B cell (primary cell): ENCODE data around the gene SFXN5. TPM values are rescaled to one million over a fixed set of nuclear protein-coding genes. Genes with fewer than 3 reads are reported as not detected.

Experiments
- ATAC-seq: fragments of 200-7000 bp; cut with Tn5 transposase; one replicate; pipeline ENCODE4 v1.10.0; 2021; ENCODE audit warnings: low read depth, mild to moderate bottlenecking, moderate number of reproducible peaks, moderate library complexity
- CTCF ChIA-PET: fragments of 350-600 bp; sonication (Branson Sonifier 250); formaldehyde crosslinking; loops from one replicate; lab custom pipeline; 2021; ENCODE audit warnings: antibody characterized with exemption, inconsistent platforms; lab: Charles Lee
- POLR2A ChIA-PET: fragments of 350-600 bp; sonication (Branson Sonifier 250); formaldehyde crosslinking; loops from one replicate; lab custom pipeline; 2021; ENCODE audit warnings: antibody characterized with exemption; lab: Charles Lee
- DNase-seq: peaks from one replicate; pipeline ENCODE4 v3.0.0; 2013
- H2AFZ ChIP-seq: 2 replicates; pipeline ENCODE4 v1.6.1; 2012; ENCODE audit warnings: mild to moderate bottlenecking, low read depth, low read length; ENCODE audit not compliant: insufficient read depth, poor library complexity, severe bottlenecking
- H3K27ac ChIP-seq, 2 donors: 1 replicate in 1 of 2; 2 replicates in 1 of 2; pipeline ENCODE4 v1.5.1; 2012 to 2013; ENCODE audit warnings: low read length in 2 of 2, mild to moderate bottlenecking in 2 of 2, moderate library complexity in 1 of 2
- H3K27me3 ChIP-seq, 4 experiments: fragments of 200-600 bp in 1 of 4; sonication (generic) in 1 of 4; replicated peaks in 1 of 4; 1 replicate in 2 of 4; 2 replicates in 2 of 4; pipeline versions ENCODE4 v1.6.1 to v1.7.0; 2013 to 2016; ENCODE audit warnings: low read length in 3 of 4, mild to moderate bottlenecking in 2 of 4, mixed read lengths in 1 of 4, moderate library complexity in 1 of 4; ENCODE audit not compliant: insufficient read depth in 4 of 4, control insufficient read depth in 3 of 4; ENCODE audit errors: control extremely low read depth in 1 of 4
- H3K36me3 ChIP-seq, 2 experiments: replicated peaks in 1 of 2; 1 replicate in 1 of 2; 2 replicates in 1 of 2; pipeline versions ENCODE4 v1.6.1 to v1.7.1; 2013; ENCODE audit warnings: low read length in 1 of 2; ENCODE audit not compliant: insufficient read depth in 2 of 2, control insufficient read depth in 1 of 2; ENCODE audit errors: control extremely low read depth in 1 of 2, extremely low read depth in 1 of 2
- H3K4me1 ChIP-seq, 2 donors: fragments of 200-600 bp in 1 of 2; sonication (generic) in 1 of 2; 1 replicate in 1 of 2; 2 replicates in 1 of 2; pipeline versions ENCODE4 v1.5.1 to v1.6.1; 2013 to 2017; ENCODE audit warnings: low read length in 2 of 2; ENCODE audit not compliant: control insufficient read depth in 2 of 2, insufficient read depth in 2 of 2
- H3K4me2 ChIP-seq: replicated peaks from 2 replicates; pipeline ENCODE3; 2012; ENCODE audit warnings: mild to moderate bottlenecking, low read depth, low read length; ENCODE audit not compliant: poor library complexity, severe bottlenecking
- H3K4me3 ChIP-seq, 5 experiments: fragments of 200-600 bp in 1 of 5; sonication (generic) in 1 of 5; 1 replicate in 3 of 5; 2 replicates in 2 of 5; pipeline versions ENCODE4 v1.5.1 to v1.7.0; 2011 to 2016; ENCODE audit warnings: low read length in 4 of 5, mild to moderate bottlenecking in 4 of 5, low read depth in 2 of 5, control low read depth in 1 of 5, moderate library complexity in 1 of 5; ENCODE audit not compliant: insufficient read depth in 1 of 5; ENCODE audit errors: control extremely low read depth in 1 of 5, extremely low read depth in 1 of 5
- H3K79me2 ChIP-seq: fragments of 200-600 bp; sonication (generic); one replicate; pipeline ENCODE4 v1.6.0; 2016; ENCODE audit warnings: low read length; ENCODE audit not compliant: control insufficient read depth, insufficient read depth
- H3K9ac ChIP-seq: fragments of 200-600 bp; sonication (generic); 2 replicates; pipeline ENCODE4 v1.6.1; 2017; ENCODE audit warnings: mild to moderate bottlenecking, low read length, moderate library complexity
- H3K9me3 ChIP-seq, 3 donors: one replicate each; pipeline versions ENCODE4 v1.6.1 to v1.7.1; 2013; ENCODE audit warnings: low read length in 2 of 3; ENCODE audit not compliant: control insufficient read depth in 2 of 3, insufficient read depth in 1 of 3; ENCODE audit errors: control extremely low read depth in 1 of 3
- H4K20me1 ChIP-seq: 2 replicates; pipeline ENCODE4 v1.6.0; 2012; ENCODE audit warnings: mild to moderate bottlenecking, low read length; ENCODE audit not compliant: insufficient read depth, control insufficient read depth, poor library complexity, severe bottlenecking
- H3K27ac Mint-ChIP-seq: one replicate; pipeline ENCODE4 v1.8.0; 2021; ENCODE audit warnings: mixed read lengths
- H3K27me3 Mint-ChIP-seq: one replicate; pipeline ENCODE4 v1.8.0; 2021; ENCODE audit warnings: mixed read lengths
- H3K4me1 Mint-ChIP-seq: one replicate; pipeline ENCODE4 v1.8.0; 2021; ENCODE audit warnings: mixed read lengths
- H3K4me3 Mint-ChIP-seq: one replicate; pipeline ENCODE4 v1.8.0; 2021; ENCODE audit warnings: mixed read lengths
- H3K9me3 Mint-ChIP-seq: one replicate; pipeline ENCODE4 v1.8.0; 2022; ENCODE audit warnings: mixed read lengths; ENCODE audit not compliant: insufficient read depth
- EZH2 ChIP-seq: IDR thresholded peaks from 2 replicates; pipeline ENCODE4 v1.6.1; 2012; ENCODE audit warnings: borderline replicate concordance, low read depth, mild to moderate bottlenecking, moderate library complexity, low read length; ENCODE audit not compliant: insufficient read depth, poor library complexity, severe bottlenecking
- WGBS: methylation state at CpG from one replicate; pipeline ENCODE4 v1.1.5; 2013; ENCODE audit warnings: missing lambda C conversion rate; ENCODE audit not compliant: insufficient coverage; 5-methylcytosine and 5-hydroxymethylcytosine counted together
- intact Hi-C: fragments of 100-400 bp; cut with micrococcal nuclease; formaldehyde crosslinking; loops from one replicate; pipeline ENCODE4 v1.10.0; 2022
- polyA plus RNA-seq: library from polyadenylated mRNA; depleted of rRNA; stranded (reverse); fragments of >200 nt; gene quantifications from 2 replicates; pipeline ENCODE4 v1.2.3, GENCODE V29; 2012
- total RNA-seq, 2 donors: library from RNA; stranded (reverse); fragments of 120-200 nt in 1 of 2; gene quantifications; 1 replicate in 1 of 2; 2 replicates in 1 of 2; pipeline versions ENCODE4 v1.2.3 to v1.2.4, GENCODE V29; 2013 to 2022
- TF ChIP-seq, protein P1 (sequence below): fragments of 200-600 bp; IDR thresholded peaks from one replicate; pipeline ENCODE4 v1.8.0; 2022; ENCODE audit warnings: antibody characterized with exemption, mild to moderate bottlenecking

SFXN5 gene
- total and polyA plus RNA-seq, 2 donors (not counting 1 experiment from before 2014, with no cell fraction given): 8.0 to 16.9 TPM

DNA sequence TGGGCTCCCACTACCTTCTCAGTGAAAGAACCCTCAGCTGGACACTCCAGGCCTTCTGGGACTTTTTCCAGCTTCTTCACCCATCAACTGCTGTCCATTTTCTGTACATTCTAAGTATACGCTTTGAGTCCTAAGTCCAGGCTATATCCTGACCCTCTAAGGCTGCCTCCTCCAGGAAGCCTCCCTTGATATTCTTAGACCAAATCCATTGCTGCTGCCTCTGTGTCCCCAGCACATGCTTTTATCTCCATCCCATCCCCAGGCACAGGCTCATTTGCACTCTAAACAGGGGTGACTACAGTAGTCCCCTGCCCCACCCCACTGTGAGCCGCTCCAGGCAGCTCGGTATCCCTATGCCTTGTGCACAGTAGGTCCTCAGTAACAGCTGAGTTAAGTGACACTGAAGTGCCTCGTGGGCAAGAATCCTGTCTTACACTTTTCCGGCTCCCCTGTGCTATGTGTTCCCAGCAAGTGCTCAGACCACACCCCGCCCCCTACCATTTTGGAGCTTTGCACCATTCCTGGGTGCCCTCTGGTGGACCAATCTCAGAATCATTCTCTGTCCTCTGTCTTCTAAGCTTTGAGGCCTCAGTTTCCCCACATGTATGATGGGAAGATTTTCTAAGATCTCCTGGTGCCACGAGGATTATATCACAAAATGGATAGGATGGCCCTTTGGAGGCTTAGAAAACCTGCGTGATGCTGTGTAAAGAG is 119.2 kb downstream of the SFXN5 start:
- H3K79me2 ChIP-seq: no peaks in the 10 kb centered on the region
- Mint-ChIP-seq H3K4me3 (no peak overlapping the region), H3K4me1 (no peaks in the 10 kb centered on the region), H3K9me3 (no peaks in the 10 kb centered on the region), H3K27ac (no peak overlapping the region), H3K27me3 (no peaks in the 10 kb centered on the region)
- no peaks in the 10 kb centered on the region for H3K36me3 ChIP-seq
- H3K4me1 ChIP-seq: peaks cover 0 to 3% of the 10 kb centered on the region in 2 donors
- no peak for DNase-seq
- no peaks in the 10 kb centered on the region for H3K27me3 ChIP-seq
- ATAC-seq: no peak
- TF ChIP-seq, protein P1, sequence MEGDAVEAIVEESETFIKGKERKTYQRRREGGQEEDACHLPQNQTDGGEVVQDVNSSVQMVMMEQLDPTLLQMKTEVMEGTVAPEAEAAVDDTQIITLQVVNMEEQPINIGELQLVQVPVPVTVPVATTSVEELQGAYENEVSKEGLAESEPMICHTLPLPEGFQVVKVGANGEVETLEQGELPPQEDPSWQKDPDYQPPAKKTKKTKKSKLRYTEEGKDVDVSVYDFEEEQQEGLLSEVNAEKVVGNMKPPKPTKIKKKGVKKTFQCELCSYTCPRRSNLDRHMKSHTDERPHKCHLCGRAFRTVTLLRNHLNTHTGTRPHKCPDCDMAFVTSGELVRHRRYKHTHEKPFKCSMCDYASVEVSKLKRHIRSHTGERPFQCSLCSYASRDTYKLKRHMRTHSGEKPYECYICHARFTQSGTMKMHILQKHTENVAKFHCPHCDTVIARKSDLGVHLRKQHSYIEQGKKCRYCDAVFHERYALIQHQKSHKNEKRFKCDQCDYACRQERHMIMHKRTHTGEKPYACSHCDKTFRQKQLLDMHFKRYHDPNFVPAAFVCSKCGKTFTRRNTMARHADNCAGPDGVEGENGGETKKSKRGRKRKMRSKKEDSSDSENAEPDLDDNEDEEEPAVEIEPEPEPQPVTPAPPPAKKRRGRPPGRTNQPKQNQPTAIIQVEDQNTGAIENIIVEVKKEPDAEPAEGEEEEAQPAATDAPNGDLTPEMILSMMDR: no peak
- TF ChIP-seq EZH2: no peak
- H4K20me1 ChIP-seq: no peaks in the 10 kb centered on the region
- intact Hi-C loops: no loop called here
- H3K4me2 ChIP-seq: no peak overlapping the region
- H3K27ac ChIP-seq: no peak overlapping the region
- 98% methylated on average over 7 of the region's 8 CpGs for WGBS
- H3K9me3 ChIP-seq: no peaks in the 10 kb centered on the region
- POLR2A ChIA-PET: interaction anchor here (0.6 kb wide), 1 partner anchor 1693 kb away, joined by 3 read pairs; no protein-coding TSS in a partner anchor
- H3K4me3 ChIP-seq: no peak overlapping the region
- no peak overlapping the region for H2AFZ ChIP-seq
- CTCF ChIA-PET: no interaction called here
- no peak overlapping the region for H3K9ac ChIP-seq

DNA sequence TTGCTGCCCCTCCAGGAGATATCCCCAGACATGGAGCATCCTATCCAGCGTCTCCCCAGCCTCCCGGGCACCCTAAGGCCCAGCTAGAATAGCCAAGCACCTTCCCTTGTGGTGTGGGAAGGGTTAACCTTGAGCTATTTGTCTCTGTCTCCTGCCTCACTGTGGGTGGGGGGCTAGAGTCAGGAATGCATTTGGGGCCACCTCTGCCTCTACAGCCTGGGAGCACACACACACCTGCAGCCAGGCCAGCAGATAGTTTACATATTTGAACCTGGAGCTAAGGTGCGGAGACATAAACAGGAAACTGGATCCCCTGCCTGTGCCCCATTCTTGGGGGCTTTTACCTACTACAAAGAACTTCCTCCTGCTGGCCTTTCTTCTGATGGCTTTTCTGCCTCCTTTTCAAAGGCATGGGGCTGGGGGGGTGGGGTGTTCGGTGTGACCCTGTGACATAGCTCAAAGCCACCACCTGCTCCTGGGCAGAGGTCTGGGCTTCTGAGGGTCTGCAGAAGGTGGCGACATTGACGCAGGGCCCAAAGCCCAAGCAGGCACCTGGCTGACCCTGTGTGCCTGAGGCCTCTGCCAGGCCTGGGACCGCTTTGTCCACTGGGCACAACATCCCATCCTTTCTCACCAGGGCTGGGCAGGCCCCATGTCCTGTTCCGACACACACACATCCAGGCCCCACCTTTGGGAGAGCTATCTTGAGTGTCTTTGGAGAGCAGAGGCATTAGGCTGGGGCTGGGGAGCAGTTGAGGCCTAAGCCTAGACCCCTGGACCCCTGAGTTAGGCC is 120.0 kb downstream of the SFXN5 start:
- no peak overlapping the region for H3K9ac ChIP-seq
- H3K4me2 ChIP-seq: no peak overlapping the region
- intact Hi-C loops: no loop called here
- no peaks in the 10 kb centered on the region for H3K27me3 Mint-ChIP-seq
- 91% methylated on average over 4 of the region's 8 CpGs for WGBS
- H3K9me3 ChIP-seq: no peaks in the 10 kb centered on the region
- H3K4me3 Mint-ChIP-seq: no peak overlapping the region
- no peaks in the 10 kb centered on the region for H3K27me3 ChIP-seq
- no peaks in the 10 kb centered on the region for H3K9me3 Mint-ChIP-seq
- no peaks in the 10 kb centered on the region for H3K4me1 Mint-ChIP-seq
- H3K4me3 ChIP-seq: no peak overlapping the region
- peaks cover 0 to 3% of the 10 kb centered on the region in 2 donors for H3K4me1 ChIP-seq
- DNase-seq: no peak
- H4K20me1 ChIP-seq: no peaks in the 10 kb centered on the region
- H3K36me3 ChIP-seq: no peaks in the 10 kb centered on the region
- no peak for ATAC-seq
- no peaks in the 10 kb centered on the region for H3K79me2 ChIP-seq
- POLR2A ChIA-PET: no interaction called here
- CTCF ChIA-PET: no interaction called here
- H2AFZ ChIP-seq: no peak overlapping the region
- H3K27ac Mint-ChIP-seq: no peak overlapping the region
- TF ChIP-seq EZH2: no peak
- TF ChIP-seq, protein P1: no peak
- H3K27ac ChIP-seq: no peak overlapping the region
